ENCODE results near the gene CDK17. TPM values are rescaled to one million over a fixed set of nuclear protein-coding genes. Genes with fewer than 3 reads are reported as not detected.
A peak's percentile ranks its signal among the peaks of the same experiment; 100 is the strongest.

The CDK17 gene
- polyA plus RNA-seq, 3 donors from 2014 or later: 27.2 to 64.0 (median 52.7) TPM

DNA sequence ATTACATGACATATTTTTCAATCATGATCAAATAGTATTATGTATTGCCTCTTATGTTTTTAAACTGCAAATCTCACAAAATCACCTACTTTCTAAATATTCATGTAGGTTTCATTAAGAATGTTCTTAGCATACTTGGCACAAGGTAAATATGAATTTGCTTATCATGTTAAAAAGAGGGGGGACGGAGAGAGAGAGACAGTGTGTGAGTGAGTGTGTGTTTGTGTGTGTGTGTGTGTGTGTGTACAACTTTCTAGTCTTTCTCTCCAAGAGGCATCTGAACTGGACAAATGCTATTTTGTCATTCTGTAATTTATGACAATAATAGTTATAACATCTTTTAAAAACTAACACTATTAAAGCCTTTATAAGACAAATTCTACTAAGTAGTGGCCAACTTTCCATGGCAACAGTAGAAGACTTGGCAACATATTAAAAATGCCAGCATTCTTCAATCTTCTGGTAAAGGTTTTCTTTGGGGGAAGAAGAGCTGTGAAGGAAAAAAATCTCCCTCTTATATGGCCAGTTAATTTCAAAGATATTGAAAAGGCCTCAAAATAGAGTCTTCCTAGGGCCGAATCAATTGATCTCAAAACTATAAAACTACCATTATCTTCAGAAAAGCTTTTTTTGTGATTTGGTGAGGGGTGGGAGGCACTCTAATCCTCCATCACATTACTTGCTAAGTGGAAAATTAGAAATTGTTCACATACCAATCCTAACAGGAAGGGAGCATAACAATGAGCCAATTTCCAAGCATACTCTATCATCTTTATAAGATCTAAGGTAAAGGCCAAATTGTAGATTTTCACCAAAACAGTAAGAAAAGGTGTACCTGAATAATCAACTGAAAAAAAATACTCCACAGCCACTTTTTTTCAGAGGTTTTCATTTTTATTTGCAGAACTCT lies 28.2 kb downstream of the CDK17 start:
- peaks cover 8 to 38% (median 9%) of the 10 kb centered on the region in 3 donors for H3K27me3 Mint-ChIP-seq (ENCODE audit: low read depth in 3 of 3)
- H3K36me3 Mint-ChIP-seq: no peaks in the 10 kb centered on the region
- H3K27ac Mint-ChIP-seq: peak overlapping the region; percentile 26 to 80 (median 56)
- H3K9me3 Mint-ChIP-seq: no peaks in the 10 kb centered on the region
- H3K4me3 Mint-ChIP-seq: peak overlapping the region; percentile 2 to 60 (median 56)
- peaks cover 84 to 100% of the 10 kb centered on the region in 2 donors for H3K4me1 Mint-ChIP-seq
- no peak for DNase-seq

DNA sequence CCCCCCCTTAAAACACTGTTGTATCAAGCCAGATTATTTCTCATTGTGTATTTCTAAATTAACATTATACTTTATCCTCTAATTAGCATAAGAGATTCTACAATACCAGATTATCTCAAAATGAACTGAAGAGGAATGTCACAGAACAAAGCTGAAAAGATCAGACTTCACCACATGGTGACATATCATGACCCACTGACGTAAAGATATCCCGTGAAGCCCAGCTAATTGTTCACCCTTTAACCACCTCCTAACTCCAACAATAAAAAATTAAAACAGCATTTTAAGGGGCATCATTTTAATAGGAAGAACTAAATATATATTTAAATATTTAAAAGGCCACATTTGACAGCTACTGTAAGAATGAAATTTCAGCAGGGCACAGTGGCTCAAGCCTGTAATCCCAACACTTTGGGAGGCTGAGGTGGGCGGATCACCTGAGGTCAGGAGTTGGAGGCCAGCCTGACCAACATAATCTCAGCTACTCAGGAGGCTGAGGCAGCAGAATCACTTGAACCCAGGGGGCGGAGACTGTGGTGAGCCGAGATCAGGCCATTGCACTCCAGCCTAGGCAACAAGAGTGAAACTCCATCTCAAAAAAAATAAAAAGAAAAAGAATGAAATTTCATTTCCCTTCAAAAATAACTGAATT lies 29.0 kb downstream of the CDK17 start:
- H3K4me3 Mint-ChIP-seq: peak overlapping the region; percentile 0 to 69 (median 50)
- H3K4me1 Mint-ChIP-seq: peaks cover 85 to 100% of the 10 kb centered on the region in 2 donors
- H3K36me3 Mint-ChIP-seq: no peaks in the 10 kb centered on the region
- peaks cover 6 to 38% (median 12%) of the 10 kb centered on the region in 3 donors for H3K27me3 Mint-ChIP-seq (ENCODE audit: low read depth in 3 of 3)
- H3K9me3 Mint-ChIP-seq: no peaks in the 10 kb centered on the region
- peak overlapping the region; percentile 49 to 85 (median 72) for H3K27ac Mint-ChIP-seq
- DNase-seq: no peak

DNA sequence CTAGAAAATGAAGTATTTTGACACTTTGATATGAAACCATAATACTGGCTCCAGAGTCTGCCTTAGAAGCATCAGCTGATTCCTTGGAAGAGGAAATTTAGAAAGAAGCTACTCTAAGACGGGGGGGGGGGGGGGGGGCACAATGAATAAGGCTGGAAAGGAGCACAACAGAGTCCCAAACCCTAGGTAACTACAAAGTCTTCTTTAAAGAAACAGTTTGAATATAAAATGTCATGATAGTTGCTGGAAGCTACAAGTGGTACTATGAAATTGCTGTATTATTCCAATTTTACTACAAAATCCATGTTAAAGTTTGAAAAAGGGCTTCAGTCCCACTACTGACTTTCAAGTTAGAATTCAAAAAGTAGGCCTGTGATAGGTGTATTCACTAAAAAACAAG lies 31.6 kb downstream of the CDK17 start:
- Mint-ChIP-seq H3K9me3 (no peaks in the 10 kb centered on the region), H3K4me3 (no peak overlapping the region), H3K27ac (no peak overlapping the region), H3K36me3 (no peaks in the 10 kb centered on the region), H3K4me1 (peaks cover 81 to 100% of the 10 kb centered on the region in 2 donors), H3K27me3 (ENCODE audit: low read depth in 3 of 3) (peaks cover 6 to 23% (median 9%) of the 10 kb centered on the region in 3 donors)
- no peak for DNase-seq

DNA sequence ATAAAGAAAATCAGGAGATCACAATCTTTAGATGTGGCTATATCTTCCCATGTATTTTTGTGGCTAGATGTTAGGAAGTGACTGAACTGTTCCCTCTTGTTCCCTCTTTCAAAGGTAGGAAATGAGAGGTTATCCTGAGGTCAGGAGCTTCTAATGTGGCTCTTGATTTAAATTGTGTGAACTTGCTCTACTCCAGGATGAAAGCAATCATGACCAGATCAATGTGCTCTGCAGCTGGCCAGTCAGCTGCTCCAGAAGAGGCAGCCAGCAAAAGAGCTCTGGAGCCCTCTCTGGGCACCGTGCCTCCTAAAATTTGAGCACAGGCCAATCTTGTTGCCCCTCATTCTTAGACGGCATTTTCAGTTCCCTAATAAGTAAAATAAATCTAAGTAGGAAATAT lies 32.0 kb downstream of the CDK17 start:
- Mint-ChIP-seq H3K9me3 (no peaks in the 10 kb centered on the region), H3K36me3 (no peaks in the 10 kb centered on the region), H3K27me3 (ENCODE audit: low read depth in 3 of 3) (peaks cover 4 to 23% (median 8%) of the 10 kb centered on the region in 3 donors), H3K4me3 (peak overlapping the region in 1 of 5 donors; percentile 39), H3K4me1 (peaks cover 80 to 97% of the 10 kb centered on the region in 2 donors), H3K27ac (peak overlapping the region in 3 of 6 donors; percentile 2 to 64 (median 42))
- DNase-seq: no peak

DNA sequence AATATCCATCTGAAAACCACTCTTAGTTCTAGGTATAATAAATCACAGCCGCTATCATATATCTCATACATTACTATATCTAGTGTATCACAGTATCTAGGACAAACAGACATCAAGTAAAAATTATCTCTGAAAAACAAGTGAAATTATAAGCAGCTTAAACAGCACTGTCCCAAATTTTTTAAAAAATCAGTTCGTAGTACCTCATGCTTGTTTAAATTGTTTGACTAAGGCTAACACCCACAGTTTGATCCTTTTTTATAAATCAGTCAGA lies 33.9 kb downstream of the CDK17 start:
- no peaks in the 10 kb centered on the region for H3K9me3 Mint-ChIP-seq
- H3K36me3 Mint-ChIP-seq: no peaks in the 10 kb centered on the region
- peaks cover 78 to 94% of the 10 kb centered on the region in 2 donors for H3K4me1 Mint-ChIP-seq
- H3K27ac Mint-ChIP-seq: peak overlapping the region in 1 of 6 donors; percentile 21
- H3K27me3 Mint-ChIP-seq (ENCODE audit: low read depth in 3 of 3): peaks cover 3 to 22% (median 8%) of the 10 kb centered on the region in 3 donors
- H3K4me3 Mint-ChIP-seq: no peak overlapping the region
- no peak for DNase-seq

DNA sequence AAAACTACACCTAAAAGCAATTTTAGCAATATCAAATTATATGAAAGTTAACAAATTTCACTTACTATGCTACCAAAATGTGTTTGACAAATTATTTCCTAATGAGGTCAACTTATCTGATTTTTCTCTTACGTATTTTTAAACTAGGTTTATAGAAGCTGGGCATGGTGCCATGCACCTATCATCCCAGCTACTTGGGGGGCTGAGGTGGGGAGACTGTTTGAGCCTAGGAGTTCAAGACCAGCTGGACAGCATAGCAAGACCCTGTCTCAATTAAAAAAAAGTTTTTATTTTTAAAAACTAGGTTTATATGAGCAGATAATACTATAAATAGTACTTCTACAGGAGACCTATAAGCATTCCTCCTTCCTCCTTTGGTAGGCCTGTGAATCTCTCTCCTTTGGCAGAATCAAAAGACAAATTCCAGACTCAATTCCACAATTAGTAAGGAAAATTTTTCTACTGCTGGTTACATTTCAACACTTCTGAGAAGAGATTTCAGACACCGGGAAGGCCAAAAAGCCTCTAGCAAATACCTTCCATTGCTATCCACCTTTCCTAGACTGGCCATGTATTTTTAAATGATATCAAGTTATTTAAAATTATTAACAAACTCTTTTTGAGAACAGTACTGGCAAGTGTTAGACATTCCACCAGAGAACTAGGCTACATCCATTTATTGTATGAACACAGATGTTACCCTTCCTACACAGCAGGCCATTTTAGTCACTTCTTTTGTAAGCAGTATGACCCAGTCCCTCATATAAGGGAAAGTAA lies 34.4 kb downstream of the CDK17 start:
- H3K4me3 Mint-ChIP-seq: no peak overlapping the region
- peaks cover 78 to 94% of the 10 kb centered on the region in 2 donors for H3K4me1 Mint-ChIP-seq
- H3K36me3 Mint-ChIP-seq: no peaks in the 10 kb centered on the region
- H3K27ac Mint-ChIP-seq: peak overlapping the region in 3 of 6 donors; percentile 21 to 74 (median 44)
- no peaks in the 10 kb centered on the region for H3K9me3 Mint-ChIP-seq
- H3K27me3 Mint-ChIP-seq (ENCODE audit: low read depth in 3 of 3): peaks cover 0 to 27% (median 8%) of the 10 kb centered on the region in 3 donors
- DNase-seq: no peak

DNA sequence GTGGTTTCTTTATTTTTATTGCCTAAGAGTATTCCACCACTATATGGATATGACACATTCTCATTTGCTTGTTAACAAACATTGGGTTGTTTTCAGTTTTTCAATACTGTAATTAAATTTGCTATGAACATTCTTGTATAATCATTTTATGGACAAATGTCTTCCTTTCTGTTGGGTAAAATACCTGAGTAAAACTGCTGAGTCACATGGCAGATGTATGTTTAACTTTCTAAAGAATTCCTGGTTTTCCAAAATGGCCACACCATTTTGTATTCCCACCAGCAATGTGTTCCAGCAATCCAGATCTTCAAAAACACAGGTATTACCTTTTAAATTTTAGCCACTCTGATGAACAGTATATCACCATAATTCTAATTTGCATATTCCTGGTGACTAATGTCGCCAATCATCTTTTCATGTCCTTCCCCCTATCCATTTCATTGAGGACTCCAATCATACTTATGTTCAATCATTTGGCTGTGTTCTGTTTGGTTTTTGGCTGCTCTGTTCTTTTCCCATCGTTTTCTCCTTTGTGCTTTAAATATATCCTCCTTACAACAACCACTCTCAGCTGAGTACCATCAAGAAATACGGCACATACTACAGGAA lies 36.0 kb downstream of the CDK17 start:
- Mint-ChIP-seq H3K4me1 (peaks cover 83 to 94% of the 10 kb centered on the region in 2 donors), H3K27me3 (ENCODE audit: low read depth in 3 of 3) (peaks cover 2 to 25% (median 11%) of the 10 kb centered on the region in 3 donors), H3K36me3 (no peaks in the 10 kb centered on the region), H3K4me3 (peak overlapping the region in 3 of 5 donors; percentile 5 to 31 (median 30)), H3K27ac (peak overlapping the region in 1 of 6 donors; percentile 60), H3K9me3 (no peaks in the 10 kb centered on the region)
- no peak for DNase-seq

DNA sequence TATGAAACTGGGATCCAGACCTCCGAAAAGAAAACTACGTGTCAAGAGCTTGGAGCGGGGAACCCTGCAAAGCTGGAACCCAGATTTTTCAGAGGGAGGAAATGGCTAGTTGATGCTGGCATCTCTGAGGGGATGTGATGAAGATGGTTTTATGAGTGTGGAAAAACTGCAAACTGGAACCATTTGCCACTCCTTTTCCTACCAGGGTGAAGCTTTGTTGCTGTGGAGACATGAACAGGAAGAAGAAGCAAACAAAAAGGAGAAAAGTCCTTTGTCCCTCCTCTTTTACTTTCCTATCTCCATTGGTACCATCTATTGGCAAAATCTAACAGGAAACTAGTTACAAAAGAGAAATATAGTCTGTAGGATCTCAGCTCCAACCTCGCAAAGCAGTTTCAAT lies 39.2 kb downstream of the CDK17 start:
- H3K4me1 Mint-ChIP-seq: peaks cover 83 to 91% of the 10 kb centered on the region in 2 donors
- DNase-seq: no peak
- peak overlapping the region in 4 of 6 donors; percentile 4 to 82 (median 8) for H3K27ac Mint-ChIP-seq
- H3K9me3 Mint-ChIP-seq: no peaks in the 10 kb centered on the region
- no peaks in the 10 kb centered on the region for H3K36me3 Mint-ChIP-seq
- H3K27me3 Mint-ChIP-seq (ENCODE audit: low read depth in 3 of 3): peaks cover 2 to 21% (median 7%) of the 10 kb centered on the region in 3 donors
- peak overlapping the region in 4 of 5 donors; percentile 8 to 33 (median 30) for H3K4me3 Mint-ChIP-seq

DNA sequence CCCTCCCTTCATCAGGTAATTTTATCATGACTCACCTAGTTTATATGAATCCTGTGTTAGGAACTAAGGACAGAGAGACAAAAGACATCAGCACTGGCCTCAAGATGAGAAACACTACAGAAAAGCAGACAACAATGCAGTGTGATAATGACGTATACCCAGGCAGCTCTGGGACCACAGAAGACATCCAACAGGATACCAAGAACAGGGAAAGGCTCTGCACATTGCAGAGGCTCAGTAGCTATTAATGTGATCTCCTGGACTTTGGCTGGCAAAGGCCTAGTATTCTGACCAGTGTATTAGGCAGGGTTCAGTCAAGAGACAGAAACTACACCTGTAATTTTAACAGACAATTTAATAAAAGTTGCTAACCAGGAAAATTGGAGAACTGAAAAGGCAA lies 39.7 kb downstream of the CDK17 start:
- no peaks in the 10 kb centered on the region for H3K9me3 Mint-ChIP-seq
- peak overlapping the region; percentile 5 to 82 (median 14) for H3K27ac Mint-ChIP-seq
- H3K36me3 Mint-ChIP-seq: no peaks in the 10 kb centered on the region
- H3K4me1 Mint-ChIP-seq: peaks cover 81 to 91% of the 10 kb centered on the region in 2 donors
- no peak for DNase-seq
- H3K4me3 Mint-ChIP-seq: peak overlapping the region in 4 of 5 donors; percentile 24 to 33 (median 30)
- peaks cover 3 to 22% (median 7%) of the 10 kb centered on the region in 3 donors for H3K27me3 Mint-ChIP-seq (ENCODE audit: low read depth in 3 of 3)

DNA sequence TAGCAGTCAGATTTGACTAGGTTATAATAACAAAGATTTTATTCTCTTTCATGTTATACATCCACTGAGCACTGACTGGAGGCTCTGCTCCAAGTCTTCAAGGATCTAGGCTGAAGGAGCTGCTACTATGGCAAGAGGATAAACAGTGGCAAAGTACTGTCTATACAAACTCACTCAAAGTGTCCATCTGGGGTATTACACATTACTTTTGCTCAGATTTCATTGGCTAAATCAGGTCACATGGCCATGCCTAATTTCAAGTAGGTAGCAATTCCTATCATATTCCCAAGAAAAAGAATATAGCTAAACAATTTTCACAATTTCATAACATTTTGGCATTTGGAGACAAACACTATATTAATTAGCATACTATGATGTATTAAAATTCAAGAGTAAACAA lies 40.9 kb downstream of the CDK17 start:
- peaks cover 6 to 25% (median 7%) of the 10 kb centered on the region in 3 donors for H3K27me3 Mint-ChIP-seq (ENCODE audit: low read depth in 3 of 3)
- peak overlapping the region in 2 of 6 donors; percentile 3 to 36 for H3K27ac Mint-ChIP-seq
- DNase-seq: no peak
- no peaks in the 10 kb centered on the region for H3K9me3 Mint-ChIP-seq
- peaks cover 83 to 91% of the 10 kb centered on the region in 2 donors for H3K4me1 Mint-ChIP-seq
- no peak overlapping the region for H3K4me3 Mint-ChIP-seq
- H3K36me3 Mint-ChIP-seq: no peaks in the 10 kb centered on the region

DNA sequence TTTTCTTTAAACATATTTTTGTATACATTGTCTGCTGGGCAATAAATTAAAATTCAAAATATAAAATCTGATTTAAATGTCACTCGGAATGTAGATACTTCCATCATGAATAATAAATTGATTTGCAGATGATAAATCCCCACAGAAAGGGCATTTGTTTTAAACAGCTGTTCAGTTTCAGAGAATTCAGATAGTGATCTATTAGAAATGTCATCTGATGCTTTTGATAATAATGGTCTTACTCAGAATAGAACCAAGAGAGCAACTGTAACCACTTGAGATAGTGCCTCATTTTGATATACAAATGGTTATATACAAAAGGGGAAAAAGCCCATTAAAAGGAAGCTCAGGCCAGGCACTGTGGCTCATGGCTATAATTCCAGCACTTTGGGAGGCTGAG lies 43.4 kb downstream of the CDK17 start:
- Mint-ChIP-seq H3K4me3 (no peak overlapping the region), H3K4me1 (peaks cover 87 to 98% of the 10 kb centered on the region in 2 donors), H3K27ac (no peak overlapping the region), H3K36me3 (no peaks in the 10 kb centered on the region), H3K27me3 (ENCODE audit: low read depth in 3 of 3) (peaks cover 3 to 16% (median 8%) of the 10 kb centered on the region in 3 donors), H3K9me3 (no peaks in the 10 kb centered on the region)
- no peak for DNase-seq

DNA sequence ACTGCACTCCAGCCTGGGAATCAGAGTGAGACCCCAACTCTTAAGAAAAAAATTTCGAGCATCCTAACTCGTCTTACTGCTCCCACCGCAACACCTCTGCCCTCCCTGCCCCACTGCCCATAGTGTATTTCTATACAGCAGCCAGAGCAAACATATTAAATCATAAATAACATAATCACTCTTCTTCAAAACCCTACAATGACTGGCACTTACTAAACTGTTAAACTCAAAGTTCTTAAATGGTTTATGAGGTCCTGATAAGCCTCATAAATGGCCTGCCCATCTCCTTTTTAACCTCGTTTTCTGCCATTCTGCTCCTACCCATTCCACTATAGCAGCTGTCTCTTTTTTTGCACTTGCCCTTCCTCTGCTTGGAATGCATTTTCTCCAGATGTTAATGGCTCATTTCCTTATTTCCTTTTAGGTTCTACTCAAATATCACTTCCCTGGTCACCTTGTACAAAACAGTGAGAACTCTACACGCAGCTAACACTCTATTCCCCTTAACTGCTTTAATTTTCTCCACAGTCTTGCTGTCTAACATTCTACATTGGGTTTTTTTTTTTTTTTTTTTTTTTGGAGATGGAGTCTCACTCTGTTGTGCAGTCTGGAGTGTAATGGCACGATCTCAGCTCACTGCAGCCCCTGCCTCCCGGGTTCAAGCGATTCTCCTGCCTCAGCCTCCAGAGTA lies 45.2 kb downstream of the CDK17 start:
- no peak for DNase-seq
- peaks cover 2 to 10% (median 8%) of the 10 kb centered on the region in 3 donors for H3K27me3 Mint-ChIP-seq (ENCODE audit: low read depth in 3 of 3)
- peaks cover 87 to 98% of the 10 kb centered on the region in 2 donors for H3K4me1 Mint-ChIP-seq
- peak overlapping the region in 4 of 6 donors; percentile 14 to 36 (median 30) for H3K27ac Mint-ChIP-seq
- no peaks in the 10 kb centered on the region for H3K36me3 Mint-ChIP-seq
- H3K4me3 Mint-ChIP-seq: peak overlapping the region in 1 of 5 donors; percentile 34
- H3K9me3 Mint-ChIP-seq: no peaks in the 10 kb centered on the region

Measured in immature natural killer cell (primary cell).